IMR-90 (cell line): ENCODE results near the gene CTDSP1. TPM values are rescaled to one million over a fixed set of nuclear protein-coding genes. Genes with fewer than 3 reads are reported as not detected.

Experiments used
- ATAC-seq: fragments of 200-7000 bp; cut with Tn5 transposase; 2 replicates; pipeline ENCODE4 v1.9.1; 2020; ENCODE audit warnings: low read depth, mild to moderate bottlenecking, moderate library complexity
- BruUV-seq: library from RNA; stranded (reverse); fragments of 400-500 nt; replicated peaks from 2 replicates; lab custom pipeline; 2021; lab: Mats Ljungman, UMichigan
- CTCF ChIA-PET: fragments of 300-600 bp; formaldehyde crosslinking; extraction: SDS; loops from one replicate; lab custom pipeline; 2021; ENCODE audit warnings: antibody characterized with exemption; lab: Yijun Ruan, JAX
- POLR2A ChIA-PET: fragments of 300-600 bp; sonication (Branson Sonifier 250); formaldehyde crosslinking; loops from one replicate; lab custom pipeline; 2022; ENCODE audit warnings: antibody characterized with exemption; ENCODE audit not compliant: unreplicated experiment; lab: Charles Lee
- DNase-seq: peaks from one replicate; pipeline ENCODE4 v3.0.0; 2013
- H2AFZ ChIP-seq: replicated peaks from 2 replicates; pipeline ENCODE3; 2013; ENCODE audit warnings: low read length, mild to moderate bottlenecking; ENCODE audit not compliant: poor library complexity
- H2AK5ac ChIP-seq: 2 replicates; pipeline ENCODE4 v1.6.1; 2013; ENCODE audit warnings: low read depth, low read length, inconsistent platforms
- H2AK9ac ChIP-seq: replicated peaks from 2 replicates; pipeline ENCODE3; 2013; ENCODE audit warnings: mild to moderate bottlenecking, low read depth, low read length, moderate library complexity; ENCODE audit not compliant: poor library complexity
- H2BK120ac ChIP-seq: 2 replicates; pipeline ENCODE4 v1.6.1; 2013; ENCODE audit warnings: low read depth, low read length, inconsistent platforms
- H2BK15ac ChIP-seq: 3 replicates; pipeline ENCODE4 v1.6.1; 2013; ENCODE audit warnings: low read depth, low read length, inconsistent platforms
- H2BK20ac ChIP-seq: 2 replicates; pipeline ENCODE4 v1.6.1; 2013; ENCODE audit warnings: low read depth, mild to moderate bottlenecking, inconsistent platforms, low read length, moderate library complexity
- H2BK5ac ChIP-seq: 2 replicates; pipeline ENCODE4 v1.6.1; 2013; ENCODE audit warnings: mild to moderate bottlenecking, low read depth, low read length, inconsistent platforms; ENCODE audit not compliant: poor library complexity, severe bottlenecking
- H3K14ac ChIP-seq: replicated peaks from 2 replicates; pipeline ENCODE4 v1.6.1; 2013; ENCODE audit warnings: low read depth, low read length, inconsistent platforms
- H3K18ac ChIP-seq: 2 replicates; pipeline ENCODE4 v1.6.1; 2013; ENCODE audit warnings: low read depth, low read length, control low read depth
- H3K23ac ChIP-seq: 2 replicates; pipeline ENCODE4 v1.6.1; 2013; ENCODE audit warnings: low read depth, low read length, inconsistent platforms
- H3K27ac ChIP-seq: 2 replicates; pipeline ENCODE4 v1.5.1; 2013; ENCODE audit warnings: mild to moderate bottlenecking, control low read depth, low read length; ENCODE audit not compliant: insufficient read depth
- H3K27me3 ChIP-seq: 2 replicates; pipeline ENCODE4 v1.6.1; 2013; ENCODE audit warnings: low read length; ENCODE audit not compliant: control insufficient read depth, insufficient read depth
- H3K36me3 ChIP-seq: 2 replicates; pipeline ENCODE4 v1.6.1; 2013; ENCODE audit warnings: low read length, mixed read lengths; ENCODE audit not compliant: control insufficient read depth, insufficient read depth
- H3K4ac ChIP-seq: 2 replicates; pipeline ENCODE4 v1.6.1; 2013; ENCODE audit warnings: low read depth, low read length, inconsistent platforms
- H3K4me1 ChIP-seq: 2 replicates; pipeline ENCODE4 v1.6.1; 2013; ENCODE audit warnings: low read length, mixed read lengths; ENCODE audit not compliant: control insufficient read depth, insufficient read depth
- H3K4me2 ChIP-seq: 2 replicates; pipeline ENCODE4 v1.6.1; 2013; ENCODE audit warnings: low read depth, mild to moderate bottlenecking, control low read depth, low read length, moderate library complexity
- H3K4me3 ChIP-seq: 2 replicates; pipeline ENCODE4 v1.5.1; 2013; ENCODE audit warnings: low read depth, mild to moderate bottlenecking, control low read depth, low read length, moderate library complexity; ENCODE audit not compliant: insufficient read depth
- H3K56ac ChIP-seq: 2 replicates; pipeline ENCODE4 v1.6.1; 2013; ENCODE audit warnings: low read length, inconsistent platforms; ENCODE audit not compliant: insufficient read depth; ENCODE audit errors: extremely low read depth
- H3K79me1 ChIP-seq, 2 experiments: 2 replicates each; pipeline ENCODE4 v1.6.1; 2013; ENCODE audit warnings: low read length in 2 of 2, inconsistent platforms in 1 of 2, low read depth in 1 of 2
- H3K9ac ChIP-seq: 2 replicates; pipeline ENCODE4 v1.6.1; 2013; ENCODE audit warnings: low read depth, low read length, control low read depth
- H3K9me1 ChIP-seq: 2 replicates; pipeline ENCODE4 v1.6.1; 2013; ENCODE audit warnings: low read length, inconsistent platforms; ENCODE audit not compliant: insufficient read depth
- H3K9me3 ChIP-seq: 2 replicates; pipeline ENCODE4 v1.6.1; 2013; ENCODE audit warnings: low read length; ENCODE audit not compliant: control insufficient read depth, insufficient read depth
- H4K20me1 ChIP-seq: 2 replicates; pipeline ENCODE4 v1.6.1; 2013; ENCODE audit warnings: low read length, inconsistent platforms; ENCODE audit not compliant: insufficient read depth
- H4K5ac ChIP-seq: 2 replicates; pipeline ENCODE4 v1.6.1; 2013; ENCODE audit warnings: mild to moderate bottlenecking, low read depth, low read length, control low read depth
- H4K8ac ChIP-seq, 2 experiments: 2 replicates each; pipeline ENCODE4 v1.6.1; 2013; ENCODE audit warnings: low read depth in 2 of 2, low read length in 2 of 2, control low read depth in 1 of 2, inconsistent platforms in 1 of 2
- H4K91ac ChIP-seq: 2 replicates; pipeline ENCODE4 v1.6.1; 2013; ENCODE audit warnings: low read depth, low read length, inconsistent platforms; ENCODE audit not compliant: insufficient read depth
- CEBPB ChIP-seq: IDR thresholded peaks from 2 replicates; pipeline ENCODE4 v1.6.1; 2012; ENCODE audit warnings: low read depth, low read length, improper control_type of control experiment
- ELK1 ChIP-seq: fragments of 150-350 bp; IDR thresholded peaks from 2 replicates; pipeline ENCODE4 v1.6.1; 2016; ENCODE audit warnings: low read depth, mild to moderate bottlenecking, low read length, moderate library complexity, borderline replicate concordance
- MXI1 ChIP-seq: IDR thresholded peaks from 2 replicates; pipeline ENCODE4 v1.6.1; 2012; ENCODE audit warnings: low read depth, mild to moderate bottlenecking, low read length, moderate library complexity, borderline replicate concordance
- POLR2A ChIP-seq: IDR thresholded peaks from 2 replicates; pipeline ENCODE4 v1.6.1; 2012; ENCODE audit warnings: mild to moderate bottlenecking, low read depth, low read length
- RAD21 ChIP-seq: IDR thresholded peaks from 2 replicates; pipeline ENCODE4 v1.6.1; 2012; ENCODE audit warnings: low read length, improper control_type of control experiment
- RCOR1 ChIP-seq: IDR thresholded peaks from 2 replicates; pipeline ENCODE4 v1.6.1; 2012; ENCODE audit warnings: mild to moderate bottlenecking, low read length, improper control_type of control experiment; ENCODE audit not compliant: insufficient replicate concordance
- RFX5 ChIP-seq: IDR thresholded peaks from 2 replicates; pipeline ENCODE4 v1.8.0; 2012; ENCODE audit warnings: low read depth, mild to moderate bottlenecking, low read length, moderate library complexity
- SMC3 ChIP-seq: fragments of 150-350 bp; IDR thresholded peaks from 2 replicates; pipeline ENCODE4 v1.6.1; 2016; ENCODE audit warnings: low read depth, mild to moderate bottlenecking, antibody characterized with exemption, low read length, moderate library complexity
- USF2 ChIP-seq: fragments of 150-350 bp; IDR thresholded peaks from 2 replicates; pipeline ENCODE4 v1.6.1; 2017; ENCODE audit warnings: mild to moderate bottlenecking, antibody characterized with exemption, low read length, low read depth
- WGBS, 2 experiments: methylation state at CpG; one replicate each; pipeline versions ENCODE4 v1.1.5 to v1.1.7; 2013; ENCODE audit warnings: missing lambda C conversion rate in 2 of 2; ENCODE audit not compliant: insufficient read length in 1 of 2; ENCODE audit errors: extremely low coverage in 2 of 2; 5-methylcytosine and 5-hydroxymethylcytosine counted together
- dilution Hi-C: fragments of 300-500 bp; cut with HindIII; formaldehyde crosslinking; loops from one replicate; pipeline ENCODE4 v1.14.3; 2018; ENCODE audit warnings: low sequenced_read_pairs; ENCODE audit not compliant: unreplicated experiment
- in situ Hi-C: fragments of 300-500 bp; cut with MboI; formaldehyde crosslinking; loops from 3 replicates; pipeline ENCODE4 v1.14.3; 2019; ENCODE audit warnings: low sequenced_read_pairs, inconsistent platforms, mixed read lengths
- intact Hi-C: fragments of 100-400 bp; cut with micrococcal nuclease; formaldehyde crosslinking; loops from 2 replicates; pipeline ENCODE4 v1.10.0; 2022
- polyA plus RNA-seq, 3 experiments: library from polyadenylated mRNA; depleted of rRNA; stranded (reverse); fragments of >200 nt; gene quantifications; 2 replicates each; pipeline ENCODE4 v1.2.3, GENCODE V29; 2012; ENCODE audit warnings: low replicate concordance in 1 of 3
- total RNA-seq: library from RNA; depleted of rRNA; stranded (reverse); fragments of >200 nt; gene quantifications from 2 replicates; pipeline ENCODE4 v1.2.3, GENCODE V29; 2012

The CTDSP1 gene
- total and polyA plus RNA-seq, 2 of the 4 experiments (the other 2 are of a cell fraction), result 19.7 to 64.3 TPM

GRCh38 chr2:218383892-218384519, 15.7 kb upstream of the CTDSP1 start:
- Histone ChIP-seq H3K9me3 (no peaks in the 10 kb centered on the region), H3K79me1 (no peaks in the 10 kb centered on the region), H3K14ac (no peak overlapping the region), H3K4me2 (no peak overlapping the region), H2BK5ac (no peak overlapping the region), H3K27me3 (peaks cover 14% of the 10 kb centered on the region), H4K91ac (no peak overlapping the region), H3K9me1 (no peaks in the 10 kb centered on the region), H3K36me3 (no peaks in the 10 kb centered on the region), H3K27ac (no peak overlapping the region), H4K5ac (no peak overlapping the region), H3K9ac (no peak overlapping the region), H3K23ac (no peak overlapping the region), H3K4ac (no peak overlapping the region), H2BK20ac (no peak overlapping the region), H4K8ac (no peak overlapping the region), H3K4me1 (peaks cover 2% of the 10 kb centered on the region), H3K4me3 (no peak overlapping the region), H2BK120ac (no peak overlapping the region), H2AK9ac (peak overlapping the region; percentile 50), H4K20me1 (no peaks in the 10 kb centered on the region), H2BK15ac (no peak overlapping the region), H3K18ac (no peak overlapping the region), H2AK5ac (no peak overlapping the region), H2AFZ (peak overlapping the region; percentile 61), H3K56ac (no peak overlapping the region)
- BruUV-seq, result no TSS peak
- DNase-seq (no peak), ATAC-seq (no peak; the same call in 1 of the 2 replicates)
- ChIA-PET POLR2A (interaction anchor here (0.6 kb wide), 1 partner anchor 389 kb away, joined by 3 read pairs; no protein-coding TSS in a partner anchor), CTCF (no interaction called here)
- in situ Hi-C loops, result no loop called here
- TF ChIP-seq SMC3, result no peak
- TF ChIP-seq RFX5, result no peak
- TF ChIP-seq ELK1, result no peak
- TF ChIP-seq RCOR1, result no peak
- no peak for TF ChIP-seq RAD21
- TF ChIP-seq POLR2A, result no peak
- TF ChIP-seq CEBPB, result no peak
- no peak for TF ChIP-seq MXI1
- TF ChIP-seq USF2, result no peak
- dilution Hi-C loops, result no loop called here
- intact Hi-C loops, result no loop called here
- WGBS, 2 experiments, result 96% methylated on average over 4 of the region's 10 CpGs; no CpG with 5 or more reads in 1 of the 2 experiments
